GM12878 (cell line): ENCODE data around the gene LSAMP. TPM values are rescaled to one million over a fixed set of nuclear protein-coding genes. Genes with fewer than 3 reads are reported as not detected.

Source experiments
- ATAC-seq: fragments of 200-7000 bp; cut with Tn5 transposase; 3 replicates; pipeline ENCODE4 v1.9.1; 2020; ENCODE audit warnings: mild to moderate bottlenecking, moderate library complexity
- BruUV-seq: library from RNA; stranded (reverse); fragments of 400-500 nt; replicated peaks from 2 replicates; lab custom pipeline; 2021; lab: Mats Ljungman, UMichigan
- CTCF ChIA-PET: fragments of 300-600 bp; sonication (Branson Sonifier 250); formaldehyde crosslinking; extraction: SDS; loops from one replicate; lab custom pipeline; 2021; ENCODE audit warnings: inconsistent platforms; lab: Yijun Ruan, JAX
- POLR2A ChIA-PET: fragments of 350-600 bp; formaldehyde crosslinking; extraction: SDS; loops from one replicate; lab custom pipeline; 2021; ENCODE audit warnings: inconsistent platforms; lab: Charles Lee
- RAD21 ChIA-PET: fragments of 300-600 bp; sonication (Branson Sonifier 250); formaldehyde crosslinking; loops from one replicate; lab custom pipeline; 2023; ENCODE audit warnings: antibody characterized with exemption; ENCODE audit not compliant: unreplicated experiment; lab: Charles Lee
- SMC1A ChIA-PET: fragments of 300-600 bp; sonication (Branson Sonifier 250); formaldehyde crosslinking; loops from one replicate; lab custom pipeline; 2023; ENCODE audit not compliant: unreplicated experiment, uncharacterized antibody; lab: Charles Lee
- DNase-seq: peaks from one replicate; pipeline ENCODE4 v3.0.0-alpha.2; 2011; ENCODE audit warnings: low read depth, low spot score
- FAIRE-seq: peaks from 3 replicates; lab custom pipeline; 2011; peaks lifted over from hg19 to GRCh38; lab: Jason Lieb, UNC
- H2AFZ ChIP-seq: 2 replicates; pipeline ENCODE4 v1.6.0; 2011; ENCODE audit warnings: low read depth, low read length, control low read depth; ENCODE audit not compliant: control insufficient read depth
- H3K27ac ChIP-seq: 2 replicates; pipeline ENCODE4 v1.5.1; 2011; ENCODE audit warnings: control low read depth; ENCODE audit not compliant: control insufficient read depth, insufficient read depth
- H3K27me3 ChIP-seq, 2 experiments: replicated peaks in 1 of 2; 2 replicates each; pipeline versions ENCODE4 v1.6.0 to v1.6.1; 2011; ENCODE audit warnings: low read length in 1 of 2; ENCODE audit not compliant: control insufficient read depth in 2 of 2, insufficient read depth in 2 of 2
- H3K36me3 ChIP-seq, 2 experiments: 2 replicates each; pipeline ENCODE4 v1.5.1; 2011; ENCODE audit warnings: low read length in 1 of 2; ENCODE audit not compliant: control insufficient read depth in 2 of 2, insufficient read depth in 2 of 2
- H3K4me1 ChIP-seq: 2 replicates; pipeline ENCODE4 v1.6.1; 2011; ENCODE audit warnings: mild to moderate bottlenecking, low read length, moderate library complexity, mixed read lengths; ENCODE audit not compliant: control insufficient read depth, insufficient read depth
- H3K4me2 ChIP-seq: 2 replicates; pipeline ENCODE4 v1.6.0; 2011; ENCODE audit warnings: control low read depth; ENCODE audit not compliant: control insufficient read depth, insufficient read depth
- H3K4me3 ChIP-seq: fragments of 200-600 bp; sonication (generic); 2 replicates; pipeline ENCODE4 v1.5.1; 2016
- H3K79me2 ChIP-seq: 2 replicates; pipeline ENCODE4 v1.6.0; 2011; ENCODE audit warnings: low read length; ENCODE audit not compliant: control insufficient read depth, insufficient read depth
- H3K9ac ChIP-seq: 2 replicates; pipeline ENCODE4 v1.8.0; 2011; ENCODE audit warnings: low read length, control low read depth, mixed read lengths; ENCODE audit not compliant: control insufficient read depth, insufficient read depth
- H3K9me3 ChIP-seq: replicated peaks from 3 replicates; pipeline ENCODE4 v1.5.1; 2011; ENCODE audit warnings: mild to moderate bottlenecking, low read length; ENCODE audit not compliant: control insufficient read depth, insufficient read depth
- H4K20me1 ChIP-seq: 2 replicates; pipeline ENCODE4 v1.6.0; 2011; ENCODE audit not compliant: control insufficient read depth, insufficient read depth
- ATF7 ChIP-seq: fragments of 450-650 bp; IDR thresholded peaks from 2 replicates; pipeline ENCODE4 v1.6.1; 2016; ENCODE audit warnings: low read depth, mild to moderate bottlenecking
- CBX5 ChIP-seq: sonication (generic); IDR thresholded peaks from 2 replicates; pipeline ENCODE4 v1.6.1; 2016; ENCODE audit warnings: low read depth, moderate library complexity, mild to moderate bottlenecking, inconsistent platforms
- CEBPB ChIP-seq, 2 experiments: fragments of 150-350 bp in 1 of 2; IDR thresholded peaks; 2 replicates each; pipeline ENCODE4 v1.6.1; 2012 to 2014; ENCODE audit warnings: low read depth in 2 of 2, low read length in 2 of 2, borderline replicate concordance in 1 of 2, inconsistent platforms in 1 of 2
- ESRRA ChIP-seq: IDR thresholded peaks from 2 replicates; pipeline ENCODE4 v1.6.1; 2012; ENCODE audit warnings: mild to moderate bottlenecking, low read length, improper control_type of control experiment
- IRF4 ChIP-seq: IDR thresholded peaks from 2 replicates; pipeline ENCODE4 v1.6.1; 2011; ENCODE audit warnings: low read depth, low read length
- LARP7 ChIP-seq: fragments of 450-650 bp; IDR thresholded peaks from 2 replicates; pipeline ENCODE4 v1.6.1; 2017; ENCODE audit warnings: mild to moderate bottlenecking
- NRF1 ChIP-seq: conservative IDR thresholded peaks from 2 replicates; pipeline ENCODE4 v1.6.1; 2011; ENCODE audit warnings: mild to moderate bottlenecking, low read depth, low read length, improper control_type of control experiment
- SIN3A ChIP-seq: IDR thresholded peaks from 2 replicates; pipeline ENCODE4 v1.6.1; 2012; ENCODE audit warnings: low read depth, low read length, improper control_type of control experiment
- STAT3 ChIP-seq: IDR thresholded peaks from 2 replicates; pipeline ENCODE4 v1.6.1; 2011; ENCODE audit warnings: low read depth, low read length, improper control_type of control experiment
- TCF12 ChIP-seq: IDR thresholded peaks from 2 replicates; pipeline ENCODE4 v1.6.1; 2011; ENCODE audit warnings: low read depth, mild to moderate bottlenecking, low read length
- YY1 ChIP-seq: IDR thresholded peaks from 2 replicates; pipeline ENCODE4 v1.6.1; 2011; ENCODE audit warnings: low read depth, mild to moderate bottlenecking, low read length
- ZNF622 ChIP-seq: fragments of 450-650 bp; IDR thresholded peaks from 2 replicates; pipeline ENCODE4 v1.6.1; 2017; ENCODE audit warnings: mild to moderate bottlenecking, inconsistent platforms
- whole genome bisulfite sequencing: methylation state at CpG from one replicate; pipeline ENCODE4 v1.1.6; 2016; ENCODE audit warnings: low lambda C conversion rate; ENCODE audit not compliant: insufficient replicate concordance, insufficient coverage; ENCODE audit errors: missing lambda C conversion rate; 5-methylcytosine and 5-hydroxymethylcytosine counted together
- in situ Hi-C: fragments of 300-500 bp; cut with MboI; formaldehyde crosslinking; loops from 9 replicates; pipeline ENCODE4 v1.14.3; 2018; ENCODE audit warnings: mixed read lengths
- intact Hi-C: fragments of 100-400 bp; cut with micrococcal nuclease; formaldehyde crosslinking; loops from one replicate; pipeline ENCODE4 v1.14.2; 2022; ENCODE audit not compliant: unreplicated experiment
- polyA plus RNA-seq, 11 experiments: library from polyadenylated mRNA; depleted of rRNA in 4 of 11; unstranded in 6 of 11; stranded (reverse) in 5 of 11; fragments of >200 nt; fragmentation: Nextera tagmentation in 4 of 11; fragmentation: Illumina TruSeq in 1 of 11; extraction: Ambion mirVana in 4 of 11; extraction: Trizol in 1 of 11; gene quantifications; 1 replicate in 1 of 11; 2 replicates in 10 of 11; pipeline versions ENCODE4 v1.2.1 to v1.2.3, GENCODE V29; 2011 to 2016; ENCODE audit warnings: inconsistent platforms in 2 of 11, missing spikeins in 2 of 11, low read depth in 1 of 11
- total RNA-seq, 4 experiments: library from RNA; depleted of rRNA in 3 of 4; stranded (reverse); fragments of >200 nt in 3 of 4; fragmentation: Illumina TruSeq in 1 of 4; extraction: Trizol in 1 of 4; gene quantifications; 2 replicates each; pipeline versions ENCODE4 v1.2.1 to v1.2.3, GENCODE V29; 2013 to 2021
- TF ChIP-seq, protein P1 (sequence below): IDR thresholded peaks from 2 replicates; pipeline ENCODE4 v1.6.1; 2012; ENCODE audit warnings: low read depth, low read length, improper control_type of control experiment
- TF ChIP-seq, protein P2 (sequence below): fragments of 450-650 bp; IDR thresholded peaks from 2 replicates; pipeline ENCODE4 v1.6.1; 2016; ENCODE audit warnings: mild to moderate bottlenecking
- TF ChIP-seq, protein P3 (sequence below): IDR thresholded peaks from 2 replicates; pipeline ENCODE4 v1.6.1; 2011; ENCODE audit warnings: borderline replicate concordance, low read depth, mild to moderate bottlenecking, moderate library complexity, low read length; ENCODE audit not compliant: insufficient read depth, poor library complexity, severe bottlenecking

LSAMP gene
- total and polyA plus RNA-seq, 10 of the 15 experiments (the other 5 are each of a cell fraction or from before 2014, with no cell fraction given) = 2.0 to 12.7 (median 6.5) TPM

DNA sequence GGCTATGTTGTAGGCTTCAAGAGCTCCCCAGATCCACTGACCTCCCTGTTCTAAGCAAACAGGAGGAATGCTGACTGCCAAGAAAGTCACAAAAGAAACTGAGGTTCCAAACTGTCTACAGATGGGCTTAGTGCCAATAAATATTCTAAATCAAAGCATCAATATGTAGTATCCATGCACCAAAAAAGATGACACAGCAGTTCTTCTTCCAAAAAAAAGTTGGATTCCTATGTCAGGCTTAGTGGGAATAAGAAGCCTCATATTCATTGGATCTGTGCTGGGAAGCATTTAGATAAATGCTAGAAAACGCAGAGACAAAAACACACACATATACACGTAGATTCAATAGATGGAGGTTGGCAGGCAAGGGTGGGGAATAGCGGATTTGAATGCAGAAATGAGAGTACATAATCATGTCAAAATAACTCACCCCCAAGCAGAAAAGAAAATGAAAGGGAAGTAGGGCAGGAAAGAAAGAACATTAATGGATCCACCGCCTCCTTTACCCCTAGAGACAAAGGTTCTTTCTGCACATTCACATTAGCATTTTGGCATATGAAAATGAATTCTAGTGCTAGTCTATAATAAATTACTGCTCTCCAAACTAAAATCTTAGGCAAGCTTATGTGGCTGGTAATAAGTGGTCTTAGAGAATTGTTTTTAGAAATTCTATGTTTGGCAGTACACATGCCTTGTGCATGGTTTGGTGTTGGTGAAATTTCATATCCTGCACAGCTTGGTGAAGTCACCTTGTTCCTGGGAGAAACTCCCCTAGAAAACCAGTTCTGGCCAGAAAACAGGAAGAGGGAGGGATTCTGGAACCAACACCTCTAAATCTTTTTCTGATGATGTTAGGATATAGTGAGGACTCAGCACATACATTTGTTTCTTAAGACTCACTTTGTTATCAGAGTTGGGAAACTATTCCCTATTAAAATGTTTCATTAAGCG, 283.4 kb downstream of the LSAMP start (continued):
- TF ChIP-seq, protein P1, sequence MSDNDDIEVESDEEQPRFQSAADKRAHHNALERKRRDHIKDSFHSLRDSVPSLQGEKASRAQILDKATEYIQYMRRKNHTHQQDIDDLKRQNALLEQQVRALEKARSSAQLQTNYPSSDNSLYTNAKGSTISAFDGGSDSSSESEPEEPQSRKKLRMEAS = no peak

DNA sequence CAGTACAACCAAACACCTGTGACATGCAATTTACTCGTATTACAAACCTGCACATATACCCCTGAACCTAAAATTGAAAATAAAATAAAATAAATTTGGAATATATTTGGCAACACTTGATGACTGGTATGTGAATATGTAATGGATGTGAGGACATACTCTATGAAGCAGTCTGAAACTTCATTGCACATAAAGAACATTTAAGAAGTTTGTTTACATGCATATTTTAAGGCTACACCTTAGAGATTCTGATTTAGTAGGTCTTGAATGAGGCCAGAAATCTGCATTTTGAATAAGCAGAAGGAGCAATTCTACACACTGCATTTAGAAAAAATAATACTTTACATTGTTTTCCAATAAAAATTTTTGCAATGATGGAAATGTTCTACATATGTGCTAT, 284.7 kb downstream of the LSAMP start:
- Histone ChIP-seq H3K36me3 (no peaks in the 10 kb centered on the region), H3K79me2 (no peaks in the 10 kb centered on the region), H3K4me2 (no peak overlapping the region), H3K4me1 (no peaks in the 10 kb centered on the region), H3K9me3 (no peaks in the 10 kb centered on the region), H3K4me3 (no peak overlapping the region), H4K20me1 (no peaks in the 10 kb centered on the region), H3K27me3 (no peaks in the 10 kb centered on the region), H2AFZ (no peak overlapping the region), H3K9ac (no peak overlapping the region), H3K27ac (no peak overlapping the region)
- ChIA-PET POLR2A (no interaction called here), RAD21 (no interaction called here), CTCF (no interaction called here), SMC1A (interaction anchor here (1.0 kb wide), 1 partner anchor 14 kb away, joined by 4 read pairs; no protein-coding TSS in a partner anchor)
- FAIRE-seq (no peak), ATAC-seq (no peak), DNase-seq (no peak)
- in situ Hi-C loops (no loop called here), intact Hi-C loops (no loop called here)
- BruUV-seq = no TSS peak
- WGBS = 39% methylated on average over 1 of the region's 1 CpG
- TF ChIP-seq CEBPB (IDR thresholded peaks at IDR 0.05; ENCODE audit: borderline replicate concordance in 1 of 2, low read depth in 2 of 2, low read length in 2 of 2) = no peak
- TF ChIP-seq LARP7 = no peak
- no peak for TF ChIP-seq ATF7
- TF ChIP-seq TCF12 = no peak
- TF ChIP-seq, protein P2, sequence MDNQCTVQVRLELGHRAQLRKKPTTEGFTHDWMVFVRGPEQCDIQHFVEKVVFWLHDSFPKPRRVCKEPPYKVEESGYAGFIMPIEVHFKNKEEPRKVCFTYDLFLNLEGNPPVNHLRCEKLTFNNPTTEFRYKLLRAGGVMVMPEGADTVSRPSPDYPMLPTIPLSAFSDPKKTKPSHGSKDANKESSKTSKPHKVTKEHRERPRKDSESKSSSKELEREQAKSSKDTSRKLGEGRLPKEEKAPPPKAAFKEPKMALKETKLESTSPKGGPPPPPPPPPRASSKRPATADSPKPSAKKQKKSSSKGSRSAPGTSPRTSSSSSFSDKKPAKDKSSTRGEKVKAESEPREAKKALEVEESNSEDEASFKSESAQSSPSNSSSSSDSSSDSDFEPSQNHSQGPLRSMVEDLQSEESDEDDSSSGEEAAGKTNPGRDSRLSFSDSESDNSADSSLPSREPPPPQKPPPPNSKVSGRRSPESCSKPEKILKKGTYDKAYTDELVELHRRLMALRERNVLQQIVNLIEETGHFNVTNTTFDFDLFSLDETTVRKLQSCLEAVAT = no peak
- no peak for TF ChIP-seq CBX5
- no peak for TF ChIP-seq ZNF622
- no peak for TF ChIP-seq SIN3A
- TF ChIP-seq STAT3 = no peak
- TF ChIP-seq, protein P3, sequence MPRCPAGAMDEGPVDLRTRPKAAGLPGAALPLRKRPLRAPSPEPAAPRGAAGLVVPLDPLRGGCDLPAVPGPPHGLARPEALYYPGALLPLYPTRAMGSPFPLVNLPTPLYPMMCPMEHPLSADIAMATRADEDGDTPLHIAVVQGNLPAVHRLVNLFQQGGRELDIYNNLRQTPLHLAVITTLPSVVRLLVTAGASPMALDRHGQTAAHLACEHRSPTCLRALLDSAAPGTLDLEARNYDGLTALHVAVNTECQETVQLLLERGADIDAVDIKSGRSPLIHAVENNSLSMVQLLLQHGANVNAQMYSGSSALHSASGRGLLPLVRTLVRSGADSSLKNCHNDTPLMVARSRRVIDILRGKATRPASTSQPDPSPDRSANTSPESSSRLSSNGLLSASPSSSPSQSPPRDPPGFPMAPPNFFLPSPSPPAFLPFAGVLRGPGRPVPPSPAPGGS = no peak
- no peak for TF ChIP-seq ESRRA
- TF ChIP-seq IRF4 = no peak
- TF ChIP-seq YY1 = no peak
- no peak for TF ChIP-seq NRF1
